Type B pancreatic cell (in vitro differentiated cells): ENCODE measurements around the gene PSPH. TPM values are rescaled to one million over a fixed set of nuclear protein-coding genes. Genes with fewer than 3 reads are reported as not detected.

Source experiments
- DNase-seq: peaks from one replicate; pipeline ENCODE4 v3.0.0; 2021; ENCODE audit warnings: mixed read lengths; ENCODE audit not compliant: unreplicated experiment; ENCODE audit errors: extremely low spot score
- H3K27ac Mint-ChIP-seq: 2 replicates; pipeline ENCODE4 v1.8.0; 2021; ENCODE audit warnings: mild to moderate bottlenecking, mixed read lengths
- H3K27me3 Mint-ChIP-seq: 2 replicates; pipeline ENCODE4 v1.8.0; 2021; ENCODE audit warnings: mixed read lengths
- H3K36me3 Mint-ChIP-seq: 2 replicates; pipeline ENCODE4 v1.8.0; 2021; ENCODE audit warnings: mixed read lengths
- H3K4me1 Mint-ChIP-seq: one replicate; pipeline ENCODE4 v1.8.0; 2021; ENCODE audit warnings: mixed read lengths; ENCODE audit not compliant: unreplicated experiment
- H3K4me3 Mint-ChIP-seq: 2 replicates; pipeline ENCODE4 v1.8.0; 2021; ENCODE audit warnings: mild to moderate bottlenecking, mixed read lengths
- H3K9me3 Mint-ChIP-seq: 2 replicates; pipeline ENCODE4 v1.8.0; 2021; ENCODE audit warnings: mixed read lengths
- total RNA-seq: library from RNA; stranded (reverse); gene quantifications from 2 replicates; pipeline ENCODE4 v1.2.1, GENCODE V29; 2021; ENCODE audit warnings: low replicate concordance
- TF ChIP-seq, protein P1 (sequence below): fragments of 200-600 bp; sonication (generic); conservative IDR thresholded peaks from 2 replicates; pipeline ENCODE4 v1.5.0; 2021; ENCODE audit warnings: antibody characterized with exemption, mild to moderate bottlenecking

PSPH gene
- total RNA-seq, 1 donor from 2014 or later: 28.6 TPM

DNA sequence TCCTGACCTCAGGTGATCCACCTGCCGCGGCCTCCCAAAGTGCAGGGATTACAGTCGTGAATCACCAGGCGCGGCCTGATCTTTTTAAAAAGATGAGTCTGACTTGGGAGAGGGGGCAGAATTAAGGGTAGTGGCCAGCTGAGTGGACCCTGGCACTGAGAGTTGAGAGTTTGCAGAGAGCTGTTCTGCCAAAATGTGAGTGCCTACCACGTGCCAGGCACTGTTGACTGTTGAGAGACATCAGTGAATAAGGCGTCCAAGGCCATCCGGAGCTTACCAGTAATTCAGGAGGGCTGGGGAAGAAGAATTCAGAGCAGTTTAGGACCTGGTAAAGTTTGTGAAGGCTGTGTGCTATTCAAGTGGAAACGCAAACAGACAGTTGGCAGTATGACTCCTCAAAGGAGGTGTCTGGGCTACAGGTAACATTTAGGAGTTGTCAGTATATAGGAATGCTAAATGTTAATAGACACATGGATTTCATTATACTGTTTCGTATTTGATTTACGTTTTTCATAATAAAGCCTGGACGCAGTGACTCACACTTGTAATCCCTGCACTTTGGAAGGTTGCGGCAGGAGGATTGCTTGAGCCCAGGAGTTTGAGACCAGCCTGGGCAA, 85.3 kb downstream of the PSPH start:
- H3K4me3 Mint-ChIP-seq: peak overlapping the region; percentile 93
- TF ChIP-seq, protein P1, sequence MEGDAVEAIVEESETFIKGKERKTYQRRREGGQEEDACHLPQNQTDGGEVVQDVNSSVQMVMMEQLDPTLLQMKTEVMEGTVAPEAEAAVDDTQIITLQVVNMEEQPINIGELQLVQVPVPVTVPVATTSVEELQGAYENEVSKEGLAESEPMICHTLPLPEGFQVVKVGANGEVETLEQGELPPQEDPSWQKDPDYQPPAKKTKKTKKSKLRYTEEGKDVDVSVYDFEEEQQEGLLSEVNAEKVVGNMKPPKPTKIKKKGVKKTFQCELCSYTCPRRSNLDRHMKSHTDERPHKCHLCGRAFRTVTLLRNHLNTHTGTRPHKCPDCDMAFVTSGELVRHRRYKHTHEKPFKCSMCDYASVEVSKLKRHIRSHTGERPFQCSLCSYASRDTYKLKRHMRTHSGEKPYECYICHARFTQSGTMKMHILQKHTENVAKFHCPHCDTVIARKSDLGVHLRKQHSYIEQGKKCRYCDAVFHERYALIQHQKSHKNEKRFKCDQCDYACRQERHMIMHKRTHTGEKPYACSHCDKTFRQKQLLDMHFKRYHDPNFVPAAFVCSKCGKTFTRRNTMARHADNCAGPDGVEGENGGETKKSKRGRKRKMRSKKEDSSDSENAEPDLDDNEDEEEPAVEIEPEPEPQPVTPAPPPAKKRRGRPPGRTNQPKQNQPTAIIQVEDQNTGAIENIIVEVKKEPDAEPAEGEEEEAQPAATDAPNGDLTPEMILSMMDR: no peak
- H3K4me1 Mint-ChIP-seq: peaks cover 22% of the 10 kb centered on the region
- DNase-seq: no peak
- peaks cover 13% of the 10 kb centered on the region for H3K36me3 Mint-ChIP-seq
- peaks cover 2% of the 10 kb centered on the region for H3K27me3 Mint-ChIP-seq
- H3K27ac Mint-ChIP-seq: peak overlapping the region; percentile 21
- H3K9me3 Mint-ChIP-seq: no peaks in the 10 kb centered on the region

DNA sequence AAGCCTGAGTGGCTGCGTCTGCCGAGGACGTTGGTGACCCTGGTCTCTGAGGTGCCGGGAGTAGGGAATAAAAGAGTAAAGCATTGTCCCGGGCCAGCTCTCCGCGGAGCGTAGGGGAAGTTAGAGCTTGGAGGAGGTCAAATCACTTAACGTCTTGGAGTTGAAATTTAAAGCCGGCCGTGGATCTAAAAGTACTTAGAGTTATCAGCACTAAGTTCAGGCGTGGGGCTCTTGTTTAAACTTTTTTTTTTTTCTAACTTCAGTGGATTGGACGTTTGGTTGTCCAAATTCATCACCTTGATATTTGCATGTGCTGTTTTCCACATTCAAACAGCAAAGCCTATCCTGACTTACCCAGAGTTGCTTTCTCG, 86.2 kb downstream of the PSPH start:
- H3K27me3 Mint-ChIP-seq: peaks cover 2% of the 10 kb centered on the region
- DNase-seq: no peak
- peaks cover 10% of the 10 kb centered on the region for H3K36me3 Mint-ChIP-seq
- H3K27ac Mint-ChIP-seq: peak overlapping the region; percentile 94
- H3K4me3 Mint-ChIP-seq: peak overlapping the region; percentile 93
- H3K9me3 Mint-ChIP-seq: no peaks in the 10 kb centered on the region
- TF ChIP-seq, protein P1: no peak
- H3K4me1 Mint-ChIP-seq: peaks cover 16% of the 10 kb centered on the region

DNA sequence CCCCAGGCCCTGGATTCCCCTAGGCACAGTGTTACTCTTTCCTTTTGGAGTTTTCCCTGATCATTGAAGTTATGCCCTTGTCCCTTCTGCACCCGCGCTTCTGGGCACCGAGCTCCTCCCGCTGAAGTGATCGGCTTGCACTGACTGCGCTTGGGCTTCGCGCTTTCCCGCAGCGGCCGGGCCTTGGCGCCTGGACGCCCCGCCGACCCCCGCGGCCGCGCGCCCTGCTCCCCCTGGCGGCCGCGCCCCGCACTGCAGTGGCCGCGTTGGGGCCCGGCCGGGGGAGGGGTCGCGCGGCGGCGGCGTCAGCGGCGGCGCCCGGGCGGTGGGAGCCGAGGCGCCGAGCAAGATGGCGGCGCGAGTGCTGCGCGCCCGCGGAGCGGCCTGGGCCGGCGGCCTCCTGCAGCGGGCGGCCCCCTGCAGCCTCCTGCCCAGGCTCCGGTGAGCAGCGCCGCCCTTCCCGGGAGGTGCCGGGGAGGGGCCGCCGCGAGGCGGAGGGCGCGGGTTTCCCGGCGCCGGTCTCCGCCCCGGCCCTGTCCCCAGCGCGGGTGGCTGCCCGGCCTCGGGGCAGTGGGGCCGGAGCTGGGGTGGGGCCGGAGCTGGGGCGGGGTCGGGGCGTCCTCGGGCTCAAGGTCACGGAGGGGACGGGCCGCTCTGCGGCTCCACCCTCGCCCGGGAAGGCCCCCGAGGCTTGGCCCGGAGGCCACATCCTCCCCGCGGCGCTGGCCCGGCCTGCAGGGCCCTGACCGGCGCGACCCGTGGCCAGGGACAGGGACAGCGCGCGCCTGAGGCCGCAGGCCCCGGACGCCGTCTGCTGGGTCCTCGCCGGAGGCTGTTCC, 86.8 kb downstream of the PSPH start, which contains the start of gene NIPSNAP2:
Gene NIPSNAP2, plus strand, starts transcription at position 325 of the 839 bp plus-strand sequence. Its CDS starts 25 bp downstream, at position 350.
- H3K9me3 Mint-ChIP-seq: no peaks in the 10 kb centered on the region
- H3K4me3 Mint-ChIP-seq: peak within 1 kb of the TSS; percentile 93
- TF ChIP-seq, protein P1: peak; percentile 70
- H3K36me3 Mint-ChIP-seq: peaks cover 6% of the 10 kb centered on the region
- peaks cover 2% of the 10 kb centered on the region for H3K27me3 Mint-ChIP-seq
- H3K4me1 Mint-ChIP-seq: peaks cover 13% of the 10 kb centered on the region
- DNase-seq: peak; percentile 82
- peak within 1 kb of the TSS; percentile 94 for H3K27ac Mint-ChIP-seq

DNA sequence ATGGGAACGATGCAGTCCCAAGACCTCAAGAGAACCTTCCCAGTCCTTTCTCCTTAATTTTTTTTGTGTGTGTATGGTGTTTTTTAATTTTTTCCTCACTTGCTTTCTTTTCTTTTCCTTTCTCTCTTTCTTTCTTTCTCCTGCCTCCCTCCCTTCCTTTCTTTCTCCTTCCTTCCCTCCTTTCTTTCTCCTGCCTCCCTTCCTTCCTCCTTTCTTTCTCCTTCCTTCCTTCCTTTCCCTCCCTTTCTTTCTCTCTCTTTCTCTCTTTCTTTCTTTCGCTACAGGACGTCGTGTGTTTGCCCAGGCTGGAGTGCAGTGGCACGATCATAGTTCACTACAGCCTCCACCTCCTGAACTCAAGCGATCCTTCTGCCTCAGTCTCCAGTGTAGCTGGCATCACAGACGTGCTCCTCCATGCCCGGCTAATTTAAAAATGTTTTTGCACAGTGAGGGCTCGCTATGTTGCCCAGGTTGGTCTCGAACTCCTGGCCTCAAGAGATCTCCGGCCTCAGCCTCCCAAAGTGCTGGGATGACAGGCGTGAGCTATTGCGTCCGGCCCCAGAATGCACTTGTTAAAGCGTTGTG, 87.6 kb downstream of the PSPH start:
- peaks cover 2% of the 10 kb centered on the region for H3K27me3 Mint-ChIP-seq
- DNase-seq: no peak
- H3K36me3 Mint-ChIP-seq: no peaks in the 10 kb centered on the region
- peaks cover 9% of the 10 kb centered on the region for H3K4me1 Mint-ChIP-seq
- peak overlapping the region; percentile 77 for H3K4me3 Mint-ChIP-seq
- peak overlapping the region; percentile 52 for H3K27ac Mint-ChIP-seq
- TF ChIP-seq, protein P1: no peak
- H3K9me3 Mint-ChIP-seq: no peaks in the 10 kb centered on the region

DNA sequence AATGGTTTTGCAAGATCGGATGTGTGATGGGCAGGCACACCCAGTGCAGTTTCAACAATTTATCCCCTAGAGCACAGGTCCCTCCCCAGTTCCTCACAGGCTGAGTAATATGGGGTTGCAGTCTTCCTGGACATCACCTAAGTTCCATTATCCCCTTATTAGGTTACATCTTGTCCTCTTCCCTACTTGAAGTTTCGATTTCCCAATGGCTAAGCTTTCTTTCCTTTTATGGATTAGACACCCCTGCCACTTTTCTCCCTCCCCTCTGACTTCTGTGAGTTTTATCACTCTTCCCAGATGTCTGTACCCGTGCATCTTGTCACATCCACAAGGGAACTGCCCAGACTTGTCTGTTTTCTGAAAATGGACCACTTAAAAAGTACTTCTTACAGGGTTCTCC, 89.2 kb downstream of the PSPH start:
- peaks cover 5% of the 10 kb centered on the region for H3K4me1 Mint-ChIP-seq
- DNase-seq: no peak
- TF ChIP-seq, protein P1: no peak
- peaks cover 2% of the 10 kb centered on the region for H3K27me3 Mint-ChIP-seq
- H3K36me3 Mint-ChIP-seq: peaks cover 3% of the 10 kb centered on the region
- H3K4me3 Mint-ChIP-seq: no peak overlapping the region
- peak overlapping the region; percentile 58 for H3K27ac Mint-ChIP-seq
- no peaks in the 10 kb centered on the region for H3K9me3 Mint-ChIP-seq

Other genes with a start within 250 kb of the PSPH start
- 0.07 TPM in 1 of 2 replicates, not detected in the other for gene SEPTIN14, start 188.7 kb downstream of the PSPH start, total RNA-seq
- gene ZNF713, start 164.0 kb downstream of the PSPH start, total RNA-seq: 4.7 and 6.4 TPM in 2 replicates
- 19.7 and 20.1 TPM in 2 replicates for gene MRPS17, start 99.6 kb downstream of the PSPH start, total RNA-seq
- gene NIPSNAP2, start 86.9 kb downstream of the PSPH start, total RNA-seq: 46.5 and 54.9 TPM in 2 replicates
- 128 and 151 TPM in 2 replicates for gene CCT6A, start 321 bp upstream of the PSPH start, total RNA-seq
- 125 and 127 TPM in 2 replicates for gene SUMF2, start 12.8 kb upstream of the PSPH start, total RNA-seq
- 1.8 TPM in 1 of 2 replicates, not detected in the other for gene PHKG1, start 41.5 kb upstream of the PSPH start, total RNA-seq
- gene CHCHD2, start 55.0 kb upstream of the PSPH start, total RNA-seq: 61.8 and 251 TPM in 2 replicates
- gene NUPR2, start 65.0 kb upstream of the PSPH start, total RNA-seq: not detected in 2 replicates